Measurements from ENCODE around the gene ZNF718.
"Not testable (repeated sequence)": the region's sequence is repeated elsewhere in the genome, so short reads cannot be mapped to it uniquely, and the experiment has no call there.

Gene ZNF718

DNA sequence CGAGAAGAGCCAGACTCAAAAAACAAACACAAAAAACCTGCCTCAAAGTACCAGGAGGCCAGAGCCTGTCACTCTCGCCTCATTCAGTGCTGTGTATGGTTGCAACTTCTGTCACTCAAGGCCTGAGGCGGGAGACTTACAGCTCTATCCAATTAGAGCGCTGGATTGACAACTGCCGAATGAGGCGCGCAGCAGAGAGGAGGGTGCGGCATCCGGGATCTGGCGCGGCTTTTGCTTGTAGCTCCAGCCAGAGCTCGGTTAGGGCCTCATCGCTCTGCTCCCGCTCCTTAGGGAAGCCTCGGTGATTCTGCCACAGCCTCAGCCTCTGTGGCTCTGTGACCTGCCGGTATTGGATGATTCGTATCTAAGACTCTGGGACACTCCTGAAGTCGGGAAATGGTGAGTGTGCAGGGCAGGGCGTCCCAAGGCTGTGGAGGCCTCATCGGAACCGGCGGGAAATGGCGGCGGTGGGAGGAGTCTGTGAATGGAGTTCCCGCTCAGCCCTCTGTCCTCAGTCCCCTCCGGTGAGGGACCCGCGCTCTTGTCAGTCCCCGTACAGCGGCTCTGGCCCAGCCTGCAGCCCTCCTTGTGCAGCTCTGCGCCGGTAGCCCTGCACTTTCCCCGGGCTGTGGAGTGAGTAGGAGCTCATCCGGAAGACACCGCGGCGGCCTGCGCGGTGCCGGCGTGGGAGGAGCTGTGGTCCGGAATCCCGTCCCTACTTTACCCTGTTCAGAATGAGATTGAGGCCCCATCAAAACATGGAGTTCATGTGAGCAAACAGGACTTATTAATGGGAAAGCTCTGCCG lies at the start of gene ZNF718:
Gene ZNF718 (plus strand): TSS at position 227 of the 807 bp plus-strand sequence. CDS start 170 bp downstream, at position 397.
- DNase-seq (ENCODE audit: low read depth, low spot score), result peak; percentile 99

DNA sequence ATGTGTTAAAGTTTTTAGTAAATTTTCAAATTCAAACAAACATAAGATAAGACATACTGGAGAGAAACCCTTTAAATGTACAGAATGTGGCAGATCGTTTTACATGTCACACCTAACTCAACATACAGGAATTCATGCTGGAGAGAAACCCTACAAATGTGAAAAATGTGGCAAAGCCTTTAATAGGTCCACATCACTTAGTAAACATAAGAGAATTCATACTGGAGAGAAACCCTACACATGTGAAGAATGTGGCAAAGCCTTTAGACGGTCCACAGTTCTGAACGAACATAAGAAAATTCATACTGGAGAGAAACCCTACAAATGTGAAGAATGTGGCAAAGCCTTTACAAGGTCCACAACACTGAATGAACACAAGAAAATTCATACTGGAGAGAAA lies 38.4 kb upstream of the ZNF718 start:
- no peak for DNase-seq (ENCODE audit: low read depth, low spot score)

DNA sequence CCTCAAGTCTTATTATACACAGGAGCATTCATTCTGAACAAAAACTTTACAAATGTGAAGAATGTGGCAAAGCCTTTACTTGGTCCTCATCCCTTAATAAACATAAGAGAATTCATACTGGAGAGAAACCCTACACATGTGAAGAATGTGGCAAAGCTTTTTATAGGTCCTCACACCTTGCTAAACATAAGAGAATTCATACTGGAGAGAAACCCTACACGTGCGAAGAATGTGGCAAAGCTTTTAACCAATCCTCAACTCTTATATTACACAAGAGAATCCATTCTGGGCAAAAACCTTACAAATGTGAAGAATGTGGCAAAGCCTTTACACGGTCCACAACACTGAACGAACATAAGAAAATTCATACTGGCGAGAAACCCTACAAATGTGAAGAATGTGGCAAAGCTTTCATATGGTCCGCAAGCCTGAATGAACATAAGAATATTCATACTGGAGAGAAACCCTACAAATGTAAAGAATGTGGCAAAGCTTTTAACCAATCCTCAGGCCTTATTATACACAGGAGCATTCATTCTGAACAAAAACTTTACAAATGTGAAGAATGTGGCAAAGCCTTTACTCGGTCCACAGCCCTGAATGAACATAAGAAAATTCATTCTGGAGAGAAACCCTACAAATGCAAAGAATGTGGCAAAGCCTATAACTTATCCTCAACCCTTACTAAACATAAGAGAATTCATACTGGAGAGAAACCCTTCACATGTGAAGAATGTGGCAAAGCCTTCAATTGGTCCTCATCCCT lies 37.6 kb upstream of the ZNF718 start:
- not testable (repeated sequence) for DNase-seq (ENCODE audit: low read depth, low spot score)

DNA sequence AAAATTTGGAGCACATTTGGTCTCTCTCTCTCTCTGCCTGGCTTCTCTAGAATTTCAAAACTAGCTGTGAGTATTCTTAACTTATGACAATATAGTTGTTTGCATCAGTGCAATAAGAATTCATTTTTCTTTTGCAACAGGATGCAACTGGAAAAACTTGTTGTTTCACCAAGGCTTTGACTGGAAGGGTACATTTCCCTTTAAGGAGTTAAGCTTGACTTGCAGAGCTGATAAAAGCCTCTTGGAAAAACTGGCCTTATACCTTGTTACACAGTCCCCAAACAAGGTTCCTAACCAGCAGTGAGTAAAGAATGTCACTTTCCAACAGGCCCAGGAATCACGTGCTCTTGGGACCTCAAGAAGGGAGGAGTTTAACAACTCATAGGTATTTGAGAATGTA lies 25.9 kb upstream of the ZNF718 start:
- DNase-seq (ENCODE audit: low read depth, low spot score), result no peak

DNA sequence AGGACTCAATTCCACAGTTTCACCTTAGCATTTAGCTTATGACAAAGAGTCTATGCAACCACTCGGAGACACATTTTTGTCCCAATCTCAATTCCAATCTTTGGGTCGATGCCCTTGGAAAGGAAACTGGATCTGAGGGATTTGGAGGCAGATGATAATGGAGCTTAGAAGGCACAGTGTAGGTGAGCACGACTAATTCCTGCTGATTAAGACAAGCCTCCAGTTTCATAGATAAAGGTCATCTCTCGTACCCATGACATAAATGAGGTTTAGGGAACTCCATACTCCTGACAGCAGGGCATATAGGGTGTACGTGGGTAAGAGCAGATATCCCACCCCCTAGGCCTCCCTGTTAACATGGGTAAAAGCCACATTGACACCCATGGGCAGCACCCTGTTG lies 24.4 kb upstream of the ZNF718 start:
- DNase-seq (ENCODE audit: low read depth, low spot score), result no peak

DNA sequence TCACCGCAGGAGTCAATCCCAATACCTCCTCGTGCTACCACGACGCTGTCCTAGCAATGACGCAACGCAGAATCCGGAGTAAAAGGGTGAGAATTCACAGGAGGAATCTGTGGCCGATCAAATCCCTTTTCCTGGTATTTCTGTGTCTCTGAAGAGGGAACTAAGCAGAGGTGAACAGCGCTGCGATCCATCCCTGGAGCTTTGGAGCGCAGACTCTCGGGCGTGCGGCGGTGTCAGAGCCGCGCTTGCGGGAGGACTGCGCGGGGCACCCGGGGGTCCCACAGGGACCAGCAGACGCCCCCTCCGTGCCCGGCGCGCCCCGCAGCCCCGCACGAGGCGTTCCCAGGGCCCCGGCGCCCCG lies 17.2 kb upstream of the ZNF718 start:
- DNase-seq (ENCODE audit: low read depth, low spot score), result no peak

DNA sequence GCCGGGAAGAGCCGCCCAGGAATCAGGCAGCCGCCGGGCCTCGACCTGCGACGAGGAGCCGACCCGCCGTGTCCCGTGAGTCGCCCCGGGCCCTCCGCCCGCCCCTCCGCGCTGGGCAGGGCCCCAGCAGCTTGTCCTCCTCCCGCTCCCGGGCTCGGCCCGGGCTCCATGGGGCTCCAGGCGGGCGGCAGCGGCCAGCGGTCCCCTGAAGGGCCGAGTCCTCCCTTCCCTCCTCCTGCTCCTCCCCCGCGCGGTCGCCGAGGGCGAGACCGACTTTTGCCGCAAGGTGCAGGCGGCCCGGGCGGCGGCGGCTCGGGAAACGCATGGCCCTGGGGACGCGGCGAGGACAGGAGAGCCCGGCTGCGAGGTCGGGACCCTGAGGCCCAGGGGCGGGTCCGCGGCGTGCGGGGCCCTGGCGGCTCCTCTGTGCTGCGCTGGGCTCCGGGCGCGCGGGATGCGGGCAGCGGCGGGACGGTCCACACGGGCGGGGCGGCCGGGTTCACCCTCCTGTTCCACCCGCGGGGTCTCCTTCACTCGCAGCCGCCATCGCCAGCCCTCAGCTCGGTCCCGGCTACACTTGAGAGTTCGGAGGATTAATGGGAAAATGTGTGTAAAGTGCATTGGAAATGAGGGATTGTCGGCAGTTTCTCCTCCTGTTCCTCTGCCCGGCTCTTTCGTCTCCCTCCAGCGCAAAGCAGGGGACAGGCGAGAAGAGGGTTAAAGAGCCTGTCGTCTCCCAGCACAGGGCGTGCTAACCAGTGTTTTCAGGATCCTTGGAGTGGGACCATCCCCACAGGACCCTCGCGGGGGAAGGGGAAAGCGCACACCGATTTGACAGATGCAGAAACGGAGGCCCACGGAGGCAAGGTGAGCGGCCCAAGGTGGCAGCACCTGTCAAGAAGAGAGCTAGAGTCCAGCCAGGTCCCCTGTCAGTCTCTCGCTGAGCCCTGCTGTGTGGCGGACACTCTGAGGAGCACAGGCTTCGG lies 16.6 kb upstream of the ZNF718 start:
- peak; percentile 10 for DNase-seq (ENCODE audit: low read depth, low spot score)

DNA sequence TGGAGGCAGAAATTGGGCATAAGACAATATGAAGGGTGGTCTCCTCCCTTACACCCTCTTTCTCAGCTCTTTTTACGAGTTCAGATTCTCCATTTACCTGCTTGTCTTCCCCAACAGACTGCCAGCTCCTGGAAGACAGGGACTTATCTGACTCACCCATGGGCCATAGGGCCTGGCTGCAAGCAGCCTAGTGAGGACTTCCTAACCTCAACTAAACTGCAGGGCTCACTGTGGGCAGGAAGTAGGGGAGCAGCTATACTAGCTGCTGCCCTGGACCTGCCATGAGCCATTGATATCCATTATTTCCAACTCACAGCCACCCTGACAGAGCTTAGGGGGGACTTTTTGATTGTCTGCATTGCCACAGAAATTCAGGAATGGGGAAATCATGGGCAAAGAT lies 11.5 kb upstream of the ZNF718 start:
- no peak for DNase-seq (ENCODE audit: low read depth, low spot score)

DNA sequence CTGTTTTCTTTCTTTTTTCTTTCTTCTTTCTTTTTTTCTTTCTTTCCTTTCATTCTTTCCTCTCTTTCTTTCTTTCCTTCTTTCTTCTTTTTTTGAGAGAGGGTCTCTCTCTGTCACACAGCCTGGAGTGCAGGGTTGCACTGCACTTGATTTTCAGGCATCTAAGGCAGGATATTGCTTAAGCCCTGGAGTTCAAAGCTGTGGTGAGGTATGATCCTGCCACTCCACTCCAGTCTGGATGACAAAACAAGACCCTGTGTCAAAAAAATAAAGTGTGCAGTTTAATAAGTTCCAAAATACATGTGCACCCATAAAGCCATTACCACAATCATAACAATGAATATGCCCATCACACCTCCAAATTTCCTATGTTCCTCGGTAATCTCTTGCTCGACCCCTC lies 10.6 kb upstream of the ZNF718 start:
- DNase-seq (ENCODE audit: low read depth, low spot score), result no peak

DNA sequence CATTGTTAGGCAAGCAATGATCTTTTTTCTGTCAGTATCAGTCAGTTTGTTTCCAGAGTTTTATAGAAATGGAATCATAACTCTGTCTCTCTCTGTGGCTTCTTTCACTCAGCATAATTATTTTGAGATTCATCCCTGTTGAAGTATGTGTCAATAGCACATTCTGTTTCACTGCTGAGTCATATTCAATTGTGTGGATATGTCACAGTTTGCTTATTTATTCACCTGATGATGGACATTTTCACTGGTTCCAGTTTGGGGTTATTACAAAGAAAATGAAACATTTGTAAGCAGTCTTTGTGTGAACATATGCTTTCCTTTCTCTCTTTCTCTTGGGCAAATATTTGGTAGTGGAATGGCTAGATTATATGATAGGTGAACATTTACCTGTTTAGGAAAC lies 10.2 kb upstream of the ZNF718 start:
- DNase-seq (ENCODE audit: low read depth, low spot score), result no peak

DNA sequence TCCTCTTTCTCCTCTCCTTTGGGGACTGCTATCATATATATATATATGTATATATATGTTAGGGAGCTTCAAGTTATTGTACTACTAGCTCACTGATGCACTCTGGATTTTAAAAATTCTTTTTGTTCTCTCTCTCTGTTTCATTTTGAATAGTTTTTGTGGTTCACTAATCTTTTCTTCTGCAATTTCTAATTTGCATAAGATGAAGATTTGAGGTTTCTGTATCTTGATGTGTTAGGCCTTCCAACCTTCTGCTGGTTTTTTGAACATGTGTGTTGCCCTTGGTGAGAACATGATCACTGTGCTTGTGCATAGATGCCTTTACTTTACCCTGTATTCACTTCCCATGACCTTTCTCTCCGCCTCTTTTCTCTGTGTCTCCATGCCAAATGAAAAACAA lies 7.8 kb upstream of the ZNF718 start:
- no peak for DNase-seq (ENCODE audit: low read depth, low spot score)

DNA sequence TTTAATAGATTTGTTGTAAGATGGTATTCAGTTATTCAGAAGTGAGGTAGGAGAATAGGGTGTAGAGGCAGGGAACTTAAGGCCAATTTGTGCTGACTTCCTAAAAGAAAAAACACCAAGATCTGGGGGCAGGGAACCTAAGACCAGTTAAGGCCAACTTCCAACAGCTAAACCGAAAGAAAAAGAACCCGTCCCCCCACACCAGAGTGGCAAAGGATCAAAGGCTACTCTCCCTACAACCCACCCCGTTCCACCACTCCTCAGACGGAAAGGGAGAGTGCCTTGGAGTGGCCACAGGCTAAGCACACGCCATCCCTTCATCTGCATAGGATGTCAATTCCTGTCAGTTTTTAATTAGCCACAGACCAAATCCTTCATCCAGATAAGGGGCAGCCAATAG lies 3.7 kb upstream of the ZNF718 start:
- DNase-seq (ENCODE audit: low read depth, low spot score), result no peak

DNA sequence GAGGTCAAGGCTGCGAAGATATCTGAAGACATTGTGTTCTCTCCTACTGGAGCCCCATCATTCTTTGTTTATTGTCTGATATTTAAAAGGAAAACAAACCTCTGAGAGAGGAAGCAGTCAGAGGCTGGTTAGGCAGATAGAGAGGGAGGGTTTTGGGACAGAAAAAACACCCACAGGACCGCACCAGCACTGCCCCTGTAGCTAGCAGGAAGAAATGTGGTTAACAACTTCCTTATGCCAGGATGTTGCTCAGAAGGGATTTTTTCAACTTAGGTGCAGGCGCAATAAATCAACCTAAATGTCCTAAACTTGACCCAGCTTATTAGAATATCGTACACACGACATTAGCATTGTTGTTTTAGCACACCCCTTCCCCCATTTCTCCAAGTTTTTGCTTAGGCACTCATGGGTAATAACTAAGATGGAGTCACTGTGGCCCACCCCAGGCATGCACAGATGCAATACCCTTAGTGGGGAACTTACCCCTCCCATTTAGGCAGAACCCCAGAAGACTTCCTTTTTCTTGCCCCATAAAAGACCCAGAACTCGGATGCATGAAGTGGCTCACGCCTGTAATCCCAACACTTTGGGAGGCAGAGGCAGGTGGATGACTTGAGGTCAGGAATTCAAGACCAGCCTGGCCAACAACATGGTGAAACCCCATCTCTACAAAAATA lies 2.8 kb upstream of the ZNF718 start:
- no peak for DNase-seq (ENCODE audit: low read depth, low spot score)

DNA sequence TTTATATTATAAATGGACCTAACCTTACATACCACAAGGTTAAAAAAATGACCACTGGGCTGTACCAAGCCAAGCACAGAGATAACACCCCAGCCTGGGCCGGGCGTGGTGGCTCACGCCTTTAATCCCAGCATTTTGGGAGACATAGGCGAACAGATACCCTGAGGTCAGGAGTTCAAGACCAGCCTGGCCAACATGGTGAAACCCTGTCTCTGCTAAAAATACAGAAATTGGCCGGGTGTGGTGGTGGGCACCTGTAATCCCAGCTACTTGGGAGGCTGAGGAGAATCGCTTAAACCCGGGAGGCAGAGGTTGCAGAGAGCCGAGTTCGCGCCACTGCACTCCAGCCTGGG lies 403 bp upstream of the ZNF718 start:
- DNase-seq (ENCODE audit: low read depth, low spot score), result not testable (repeated sequence)

DNA sequence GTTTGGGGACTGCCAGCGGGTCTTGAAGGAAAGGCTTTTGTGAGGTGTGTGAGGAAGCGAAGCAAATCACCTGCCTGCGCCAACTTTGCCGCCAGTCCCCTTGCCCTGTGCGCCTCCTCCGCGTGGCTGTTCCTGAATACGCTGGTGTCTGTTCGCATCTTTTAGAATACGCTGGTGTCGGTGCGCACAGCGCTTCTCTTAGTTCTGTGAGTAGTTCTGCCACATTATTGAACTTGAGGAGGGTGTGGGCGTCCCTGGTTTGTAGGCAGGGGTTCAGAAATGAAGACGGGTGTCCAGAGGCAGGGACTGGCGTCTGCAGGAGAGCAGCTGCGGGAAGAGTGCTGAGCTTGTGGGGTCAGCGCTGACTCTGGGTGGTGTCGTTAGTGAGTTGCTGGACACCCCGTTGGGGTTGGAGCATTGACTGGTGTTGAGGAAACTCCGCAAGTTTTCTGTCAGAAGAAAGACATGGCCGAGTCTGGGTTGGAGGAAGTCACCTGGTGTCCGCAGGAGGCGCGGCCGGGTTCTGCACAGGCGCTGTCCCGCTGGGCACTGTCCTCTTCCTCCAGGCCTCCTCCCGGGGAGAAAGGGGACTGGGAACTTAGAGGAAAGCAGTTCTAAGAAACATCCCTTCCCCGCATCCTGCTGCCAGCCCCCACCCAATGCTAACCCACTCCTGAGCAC lies 930 bp downstream of the ZNF718 start:
- DNase-seq (ENCODE audit: low read depth, low spot score), result peak; percentile 69

DNA sequence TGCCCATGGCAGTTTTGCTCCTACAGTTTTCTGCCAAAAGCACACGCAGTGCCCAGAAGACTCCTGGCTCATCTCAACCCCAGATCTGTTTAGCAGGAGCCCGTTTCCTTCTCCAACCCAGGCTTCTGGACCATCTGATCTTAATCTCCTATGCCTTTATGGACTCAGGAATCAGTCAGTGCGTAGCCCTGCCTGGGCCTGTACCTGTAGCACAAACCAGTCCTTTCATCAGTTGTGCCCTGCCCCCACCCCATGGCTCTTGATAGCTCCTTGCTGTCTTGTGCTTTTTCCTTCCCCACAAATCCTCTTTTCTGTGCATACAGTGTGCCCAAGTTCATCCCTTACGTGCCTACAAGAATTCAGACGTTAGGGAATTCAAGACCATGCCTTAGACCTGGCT lies 1.5 kb downstream of the ZNF718 start:
- DNase-seq (ENCODE audit: low read depth, low spot score), result no peak

DNA sequence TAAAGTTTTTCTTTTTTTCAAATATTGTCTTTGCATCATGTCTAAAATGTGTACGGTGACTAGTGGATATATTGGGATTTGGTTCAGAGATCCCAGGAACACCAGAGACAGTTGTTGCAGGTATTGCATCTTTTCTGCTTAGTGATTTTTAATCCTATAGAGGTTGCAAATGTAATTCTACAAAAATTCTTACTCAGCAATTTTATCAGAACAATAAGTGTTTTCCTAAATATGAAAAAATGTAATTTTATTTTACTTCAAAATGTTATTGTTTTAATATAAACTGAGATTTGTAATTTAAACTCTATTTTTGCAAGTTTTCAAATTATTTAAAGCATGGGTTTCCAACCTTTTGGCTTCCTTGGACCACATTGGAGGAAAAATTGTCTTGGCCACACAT lies 8.2 kb downstream of the ZNF718 start:
- DNase-seq (ENCODE audit: low read depth, low spot score), result no peak

DNA sequence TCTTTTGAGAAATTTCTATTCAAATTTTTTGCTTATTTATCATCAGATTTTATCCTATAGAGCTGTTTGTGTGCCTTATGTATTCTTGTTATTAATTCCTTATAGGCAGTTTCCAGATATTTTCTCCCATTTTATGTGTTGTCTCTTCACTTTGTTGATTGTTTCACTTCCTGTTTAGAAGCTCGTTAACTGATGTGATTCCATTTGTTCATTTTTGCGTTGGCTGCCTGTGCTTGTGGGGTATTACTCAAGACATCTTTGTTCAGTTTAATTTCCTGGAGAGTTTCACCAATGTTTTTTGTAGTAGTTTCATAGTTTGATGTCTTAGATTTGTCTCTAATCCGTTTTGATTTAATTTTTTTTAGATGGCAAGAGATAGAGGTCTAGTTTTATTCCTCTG lies 14.6 kb downstream of the ZNF718 start:
- no peak for DNase-seq (ENCODE audit: low read depth, low spot score)

DNA sequence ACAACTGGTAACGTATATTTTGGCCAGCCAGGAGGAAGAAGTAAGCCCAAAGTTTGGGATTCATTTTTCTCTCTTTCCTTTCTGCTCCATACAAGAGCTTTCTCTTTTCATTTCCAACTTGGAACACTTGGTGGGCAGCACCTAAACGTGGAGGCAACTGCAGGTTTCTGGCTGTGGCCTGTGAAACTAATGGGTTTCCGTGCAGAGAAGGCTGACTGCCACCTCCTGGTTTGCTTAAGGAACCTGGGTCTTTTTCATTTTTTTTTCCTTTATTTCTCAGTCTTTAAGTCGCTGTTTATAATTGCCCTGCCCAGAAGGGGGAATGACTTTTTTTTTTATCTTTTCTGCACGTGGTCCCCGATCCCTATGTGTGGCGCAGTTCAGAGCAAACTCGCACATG lies 15.4 kb downstream of the ZNF718 start:
- DNase-seq (ENCODE audit: low read depth, low spot score), result no peak

DNA sequence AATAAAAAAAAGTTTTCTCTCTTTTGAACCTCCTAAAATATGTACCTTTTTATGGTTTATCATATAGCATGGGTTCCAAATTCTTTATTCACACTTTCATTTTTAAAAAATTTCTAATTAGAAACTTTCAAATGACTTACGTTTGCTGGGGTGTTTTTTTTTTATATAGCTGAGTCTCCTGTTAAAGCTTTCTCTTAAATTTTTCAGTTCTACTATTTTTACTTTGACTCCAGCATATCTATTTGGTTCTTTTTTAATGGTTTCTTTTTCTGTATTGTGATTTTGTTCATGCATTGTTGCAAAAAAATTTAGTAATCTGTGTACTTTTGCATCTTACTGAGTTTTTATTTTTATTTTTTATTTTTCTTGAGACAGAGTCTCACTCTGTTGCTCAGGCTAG lies 22.3 kb downstream of the ZNF718 start:
- DNase-seq (ENCODE audit: low read depth, low spot score), result no peak

DNA sequence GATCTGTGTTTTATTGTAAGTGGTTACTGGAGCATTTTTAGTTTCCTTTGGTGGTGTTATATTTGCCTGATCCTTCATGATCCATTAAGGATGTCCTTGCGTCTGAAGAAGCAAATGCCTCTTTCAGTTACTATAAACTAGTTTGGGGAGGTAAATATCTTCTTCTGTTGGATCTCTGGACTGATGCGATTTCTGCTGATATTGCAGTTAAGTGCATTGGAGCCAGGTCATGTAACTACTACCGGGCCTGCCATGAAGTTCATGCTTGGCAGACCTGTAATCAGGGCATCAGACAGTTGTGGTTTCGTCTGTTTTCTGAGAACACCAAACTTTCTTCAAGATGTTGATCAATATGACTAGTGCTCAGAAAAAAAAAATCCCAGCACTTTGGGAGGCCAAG lies 22.9 kb downstream of the ZNF718 start:
- DNase-seq (ENCODE audit: low read depth, low spot score), result no peak

Measured in ELF-1 (cell line).